A673 (cell line): ENCODE data around the gene WDR72.

ENCODE experiments used
- CTCF ChIP-seq: fragments of 300-800, 200-600 bp; sonication (generic); conservative IDR thresholded peaks from 2 replicates; pipeline ENCODE4 v1.5.1; 2017; ENCODE audit warnings: low read depth, mild to moderate bottlenecking, antibody characterized with exemption, low read length, moderate library complexity, mixed read lengths
- EZH2 ChIP-seq: fragments of 200-600 bp; sonication (generic); IDR thresholded peaks from 2 replicates; pipeline ENCODE4 v1.6.1; 2017; ENCODE audit warnings: borderline replicate concordance, low read depth, mild to moderate bottlenecking, mixed read lengths, antibody characterized with exemption, low read length; ENCODE audit not compliant: poor library complexity, severe bottlenecking

GRCh38 chr15:53762916-53763315, 3.5 kb upstream of the WDR72 start:
- TF ChIP-seq CTCF (no peak), EZH2 (no peak)
